GM12891 (cell line): ENCODE results near the gene STAT2.

Experiments used
- PAX5 ChIP-seq: IDR thresholded peaks from 2 replicates; pipeline ENCODE4 v1.6.1; 2011; ENCODE audit warnings: low read length, moderate library complexity, mild to moderate bottlenecking; ENCODE audit not compliant: insufficient read depth, severe bottlenecking
- POLR2A ChIP-seq: IDR thresholded peaks from 2 replicates; pipeline ENCODE4 v1.6.1; 2011; ENCODE audit warnings: low read depth, low read length, control low read depth
- POLR2AphosphoS5 ChIP-seq: IDR thresholded peaks from 2 replicates; pipeline ENCODE4 v1.6.1; 2011; ENCODE audit warnings: low read depth, low read length, control low read depth

- TF ChIP-seq POLR2A (no peak), PAX5 (no peak), POLR2AphosphoS5 (no peak)
Observed at GRCh38 chr12:56398324-56398723, 38.4 kb upstream of the STAT2 start.
